K562 (cell line): ENCODE measurements around the gene PGPEP1. TPM values are rescaled to one million over a fixed set of nuclear protein-coding genes. Genes with fewer than 3 reads are reported as not detected.

Experiments
- BACH1 ChIP-seq: fragments of 200-800 bp; sonication (Bioruptor generic); IDR thresholded peaks from 2 replicates; pipeline ENCODE4 v1.6.1; 2016; ENCODE audit warnings: missing genetic modification characterization, missing compliant biosample characterization
- CBX3 ChIP-seq, 2 experiments: IDR thresholded peaks; 1 replicate in 1 of 2; 2 replicates in 1 of 2; pipeline ENCODE4 v1.6.1; 2012; ENCODE audit warnings: inconsistent platforms in 2 of 2, low read length in 2 of 2, borderline replicate concordance in 1 of 2, control low read depth in 1 of 2
- CSDE1 ChIP-seq, 2 experiments: fragments of 450-650 bp; IDR thresholded peaks; 2 replicates each; pipeline ENCODE4 v1.6.1; 2016; ENCODE audit warnings: mild to moderate bottlenecking in 1 of 2
- FOXM1 ChIP-seq, 2 experiments: fragments of 450-650 bp in 1 of 2; sonication (generic) in 1 of 2; formaldehyde crosslinking in 1 of 2; IDR thresholded peaks; 2 replicates each; pipeline versions ENCODE4 v1.6.1 to v1.9.0; 2017 to 2022; ENCODE audit warnings: low read depth in 2 of 2, mild to moderate bottlenecking in 2 of 2, missing genetic modification reagents in 1 of 2, moderate library complexity in 1 of 2
- GATA2 ChIP-seq: sonication (generic); formaldehyde crosslinking; IDR thresholded peaks from 2 replicates; pipeline ENCODE4 v1.4.0; 2020; ENCODE audit warnings: mild to moderate bottlenecking, missing genetic modification reagents
- GTF2F1 ChIP-seq: IDR thresholded peaks from 2 replicates; pipeline ENCODE4 v1.6.1; 2011; ENCODE audit warnings: low read depth, low read length, improper control_type of control experiment
- HDGF ChIP-seq: fragments of 450-650 bp; IDR thresholded peaks from 2 replicates; pipeline ENCODE4 v1.6.1; 2016
- HMG20B ChIP-seq: fragments of 250-450 bp; sonication (Bioruptor Pico); IDR thresholded peaks from 2 replicates; pipeline ENCODE4 v1.5.0; 2021; ENCODE audit warnings: mild to moderate bottlenecking
- JUN ChIP-seq, 2 experiments: sonication (generic) in 1 of 2; formaldehyde crosslinking in 1 of 2; IDR thresholded peaks; 2 replicates each; pipeline versions ENCODE4 v1.6.1 to v1.8.0; 2012 to 2022; ENCODE audit warnings: borderline replicate concordance in 2 of 2, mild to moderate bottlenecking in 2 of 2, improper control_type of control experiment in 1 of 2, low read depth in 1 of 2, low read length in 1 of 2, missing genetic modification reagents in 1 of 2
- LEF1 ChIP-seq: fragments of 450-650 bp; IDR thresholded peaks from 2 replicates; pipeline ENCODE4 v1.6.1; 2016; ENCODE audit warnings: mild to moderate bottlenecking
- MEF2D ChIP-seq: conservative IDR thresholded peaks from 2 replicates; pipeline ENCODE4 v1.6.1; 2016; ENCODE audit warnings: low read depth, missing genetic modification characterization, missing compliant biosample characterization
- MITF ChIP-seq: IDR thresholded peaks from 2 replicates; pipeline ENCODE4 v1.6.1; 2014; ENCODE audit warnings: antibody characterized with exemption
- NFATC3 ChIP-seq: fragments of 450-650 bp; IDR thresholded peaks from 2 replicates; pipeline ENCODE4 v1.6.1; 2017; ENCODE audit warnings: mild to moderate bottlenecking
- PHB2 ChIP-seq: fragments of 450-650 bp; IDR thresholded peaks from 2 replicates; pipeline ENCODE4 v1.6.1; 2017; ENCODE audit warnings: low read depth
- POLR3G ChIP-seq: IDR thresholded peaks from 2 replicates; pipeline ENCODE4 v1.6.1; 2011; ENCODE audit not compliant: insufficient read length, insufficient replicate concordance; ENCODE audit errors: extremely low read depth
- SNIP1 ChIP-seq: fragments of 450-650 bp; IDR thresholded peaks from 2 replicates; pipeline ENCODE4 v1.7.1; 2017; ENCODE audit warnings: low read depth, mild to moderate bottlenecking
- TFAM ChIP-seq: fragments of 250-450 bp; sonication (Bioruptor Pico); conservative IDR thresholded peaks from 2 replicates; pipeline ENCODE4 v1.5.0; 2021; ENCODE audit warnings: mild to moderate bottlenecking, moderate library complexity
- ZBED1 ChIP-seq: IDR thresholded peaks from 2 replicates; pipeline ENCODE4 v1.6.1; 2014
- ZNF146 ChIP-seq: IDR thresholded peaks from one replicate; pipeline ENCODE4 v1.6.1; 2018; ENCODE audit warnings: missing compliant biosample characterization; ENCODE audit not compliant: unreplicated experiment
- ZNF184 ChIP-seq: sonication (generic); formaldehyde crosslinking; IDR thresholded peaks from 2 replicates; pipeline ENCODE4 v1.5.0; 2020; ENCODE audit warnings: missing genetic modification reagents
- ZNF551 ChIP-seq: fragments of 250-450 bp; sonication (Bioruptor Pico); IDR thresholded peaks from 2 replicates; pipeline ENCODE4 v1.5.0; 2021; ENCODE audit warnings: mild to moderate bottlenecking, moderate library complexity
- ZNF830 ChIP-seq: fragments of 250-450 bp; sonication (Bioruptor Pico); IDR thresholded peaks from 2 replicates; pipeline ENCODE4 v1.5.0; 2021; ENCODE audit warnings: mild to moderate bottlenecking
- polyA plus RNA-seq, 8 experiments: library from polyadenylated mRNA; depleted of rRNA in 4 of 8; stranded (reverse) in 5 of 8; unstranded in 3 of 8; fragments of >200 nt; fragmentation: Nextera tagmentation in 2 of 8; fragmentation: Illumina TruSeq in 1 of 8; extraction: Ambion mirVana in 2 of 8; extraction: Trizol in 1 of 8; gene quantifications; 2 replicates each; pipeline versions ENCODE4 v1.2.1 to v1.2.3, GENCODE V29; 2011 to 2014; ENCODE audit warnings: inconsistent platforms in 1 of 8, missing spikeins in 1 of 8
- total RNA-seq, 7 experiments: library from RNA; depleted of rRNA in 6 of 7; stranded (reverse); fragments of >200 nt in 6 of 7; fragmentation: Illumina TruSeq in 2 of 7; extraction: Trizol in 2 of 7; gene quantifications; 2 replicates each; pipeline versions ENCODE4 v1.2.1 to v1.2.3, GENCODE V29; 2011 to 2021; ENCODE audit warnings: low replicate concordance in 1 of 7
- TF ChIP-seq, protein P1 (sequence below), 2 experiments: IDR thresholded peaks; 2 replicates each; pipeline ENCODE4 v1.6.1; 2012; ENCODE audit warnings: improper control_type of control experiment in 2 of 2, low read depth in 2 of 2, low read length in 2 of 2, borderline replicate concordance in 1 of 2

Gene PGPEP1
- total and polyA plus RNA-seq, 9 of the 15 experiments (the other 6 are each of a cell fraction or from before 2014, with no cell fraction given), result 10.0 to 69.6 (median 33.5) TPM

GRCh38 chr19:18373892-18374629 lies 33.7 kb downstream of the PGPEP1 start (continued):
- no peak for TF ChIP-seq ZNF146 (CRISPR knock-in tag)
- TF ChIP-seq GATA2 (CRISPR knock-in tag), result peak; percentile 96
- no peak for TF ChIP-seq POLR3G
- peak in 1 of 2 experiments; percentile 29; a peak in 1 of 4 replicates for TF ChIP-seq CSDE1 (IDR thresholded peaks at IDR 0.05)
- TF ChIP-seq ZNF551, result no peak
- TF ChIP-seq LEF1, result peak; percentile 91
- TF ChIP-seq SNIP1, result no peak
- TF ChIP-seq, protein P1, sequence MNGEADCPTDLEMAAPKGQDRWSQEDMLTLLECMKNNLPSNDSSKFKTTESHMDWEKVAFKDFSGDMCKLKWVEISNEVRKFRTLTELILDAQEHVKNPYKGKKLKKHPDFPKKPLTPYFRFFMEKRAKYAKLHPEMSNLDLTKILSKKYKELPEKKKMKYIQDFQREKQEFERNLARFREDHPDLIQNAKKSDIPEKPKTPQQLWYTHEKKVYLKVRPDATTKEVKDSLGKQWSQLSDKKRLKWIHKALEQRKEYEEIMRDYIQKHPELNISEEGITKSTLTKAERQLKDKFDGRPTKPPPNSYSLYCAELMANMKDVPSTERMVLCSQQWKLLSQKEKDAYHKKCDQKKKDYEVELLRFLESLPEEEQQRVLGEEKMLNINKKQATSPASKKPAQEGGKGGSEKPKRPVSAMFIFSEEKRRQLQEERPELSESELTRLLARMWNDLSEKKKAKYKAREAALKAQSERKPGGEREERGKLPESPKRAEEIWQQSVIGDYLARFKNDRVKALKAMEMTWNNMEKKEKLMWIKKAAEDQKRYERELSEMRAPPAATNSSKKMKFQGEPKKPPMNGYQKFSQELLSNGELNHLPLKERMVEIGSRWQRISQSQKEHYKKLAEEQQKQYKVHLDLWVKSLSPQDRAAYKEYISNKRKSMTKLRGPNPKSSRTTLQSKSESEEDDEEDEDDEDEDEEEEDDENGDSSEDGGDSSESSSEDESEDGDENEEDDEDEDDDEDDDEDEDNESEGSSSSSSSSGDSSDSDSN (IDR thresholded peaks at IDR 0.05; ENCODE audit: borderline replicate concordance in 1 of 2, low read depth in 2 of 2, low read length in 2 of 2), result peak; percentile 23 to 74; a peak in 1 of 4 replicates
- no peak for TF ChIP-seq ZNF184 (CRISPR knock-in tag)
- no peak for TF ChIP-seq NFATC3
- peak; percentile 81 for TF ChIP-seq FOXM1 (IDR thresholded peaks at IDR 0.05; ENCODE audit: low read depth)
- 0 out of 2 replicates have a peak, but pooled peaks have one; percentile 29 for TF ChIP-seq FOXM1 (CRISPR knock-in tag; IDR thresholded peaks at IDR 0.05; ENCODE audit: low read depth)
- TF ChIP-seq CBX3 (IDR thresholded peaks at IDR 0.05; ENCODE audit: borderline replicate concordance in 1 of 2, low read length in 2 of 2), result peak in 1 of 2 experiments; percentile 73; a peak in 1 of 3 replicates
- TF ChIP-seq MITF, result peak; percentile 97
- no peak for TF ChIP-seq TFAM (CRISPR knock-in tag)
- no peak for TF ChIP-seq HDGF
- TF ChIP-seq ZNF830, result peak; percentile 31; the same call in 1 of the 2 replicates
- peak; percentile 94 for TF ChIP-seq JUN (IDR thresholded peaks at IDR 0.05; ENCODE audit: borderline replicate concordance, low read depth, low read length)
- TF ChIP-seq JUN (CRISPR knock-in tag; IDR thresholded peaks at IDR 0.05; ENCODE audit: borderline replicate concordance), result peak; percentile 83; the same call in 1 of the 2 replicates
- peak; percentile 47; the same call in 1 of the 2 replicates for TF ChIP-seq MEF2D
- 0 out of 2 replicates have a peak, but pooled peaks have one; percentile 34 for TF ChIP-seq ZBED1
- TF ChIP-seq HMG20B, result no peak
- TF ChIP-seq GTF2F1, result no peak
- peak; percentile 91; the same call in 1 of the 2 replicates for TF ChIP-seq BACH1 (tag)
- TF ChIP-seq PHB2, result peak; percentile 75; the same call in 1 of the 2 replicates
